OCI-LY7 (cell line): ENCODE measurements around the gene CECR2.

Experiments used
- CTCF ChIP-seq: fragments of 200-600 bp; sonication (generic); conservative IDR thresholded peaks from 2 replicates; pipeline ENCODE4 v1.5.1; 2014; ENCODE audit warnings: mild to moderate bottlenecking, antibody characterized with exemption, low read length, moderate library complexity, mixed read lengths
- EZH2phosphoT487 ChIP-seq: fragments of 200-600 bp; sonication (generic); IDR thresholded peaks from 2 replicates; pipeline ENCODE4 v1.6.1; 2018; ENCODE audit warnings: low read depth, borderline replicate concordance, mild to moderate bottlenecking, mixed run types, antibody characterized with exemption, low read length, moderate library complexity, mixed read lengths

- no peak for TF ChIP-seq CTCF
- no peak for TF ChIP-seq EZH2phosphoT487
Observed at GRCh38 chr22:17492247-17492646, 123.0 kb downstream of the CECR2 start.
